Endothelial cell of umbilical vein (primary cell): ENCODE measurements around the gene CNPY1.
"Not testable (repeated sequence)": the region's sequence is repeated elsewhere in the genome, so short reads cannot be mapped to it uniquely, and the experiment has no call there.

ENCODE experiments used
- CTCF ChIP-seq, 2 donors: IDR thresholded peaks; 1 replicate in 1 of 2; 2 replicates in 1 of 2; pipeline ENCODE4 v1.5.1; 2011; ENCODE audit warnings: low read length in 2 of 2, mild to moderate bottlenecking in 2 of 2, moderate library complexity in 2 of 2, control low read depth in 1 of 2, inconsistent platforms in 1 of 2, low read depth in 1 of 2; ENCODE audit not compliant: insufficient read depth in 1 of 2; ENCODE audit errors: extremely low read depth in 1 of 2
- EZH2 ChIP-seq: IDR thresholded peaks from 2 replicates; pipeline ENCODE4 v1.6.1; 2012; ENCODE audit warnings: borderline replicate concordance, low read depth, mild to moderate bottlenecking, moderate library complexity, low read length, inconsistent platforms; ENCODE audit not compliant: severe bottlenecking
- MAX ChIP-seq: IDR thresholded peaks from 2 replicates; pipeline ENCODE4 v1.6.1; 2011; ENCODE audit not compliant: insufficient read depth, insufficient read length
- MYC ChIP-seq: IDR thresholded peaks from one replicate; pipeline ENCODE4 v1.6.1; 2011; ENCODE audit warnings: mild to moderate bottlenecking, low read depth, low read length
- POLR2AphosphoS5 ChIP-seq: IDR thresholded peaks from 2 replicates; pipeline ENCODE4 v1.6.1; 2012; ENCODE audit warnings: low read depth, mild to moderate bottlenecking, control low read depth, low read length, moderate library complexity; ENCODE audit not compliant: insufficient read depth

- not testable (repeated sequence) for TF ChIP-seq EZH2; MYC; CTCF (IDR thresholded peaks at IDR 0.05; ENCODE audit: extremely low read depth in 1 of 2, insufficient read depth in 1 of 2, low read depth in 1 of 2, low read length in 2 of 2); POLR2AphosphoS5; MAX
Measured at GRCh38 chr7:155562976-155563375, 16.6 kb upstream of the CNPY1 start.
